B cell (primary cell): ENCODE measurements around the gene FSTL3. TPM values are rescaled to one million over a fixed set of nuclear protein-coding genes. Genes with fewer than 3 reads are reported as not detected.

Experiments used
- ATAC-seq: fragments of 200-7000 bp; cut with Tn5 transposase; one replicate; pipeline ENCODE4 v1.10.0; 2021; ENCODE audit warnings: low read depth, mild to moderate bottlenecking, moderate number of reproducible peaks, moderate library complexity
- CTCF ChIA-PET: fragments of 350-600 bp; sonication (Branson Sonifier 250); formaldehyde crosslinking; loops from one replicate; lab custom pipeline; 2021; ENCODE audit warnings: antibody characterized with exemption, inconsistent platforms; lab: Charles Lee
- POLR2A ChIA-PET: fragments of 350-600 bp; sonication (Branson Sonifier 250); formaldehyde crosslinking; loops from one replicate; lab custom pipeline; 2021; ENCODE audit warnings: antibody characterized with exemption; lab: Charles Lee
- DNase-seq: peaks from one replicate; pipeline ENCODE4 v3.0.0; 2013
- H2AFZ ChIP-seq: 2 replicates; pipeline ENCODE4 v1.6.1; 2012; ENCODE audit warnings: mild to moderate bottlenecking, low read depth, low read length; ENCODE audit not compliant: insufficient read depth, poor library complexity, severe bottlenecking
- H3K27ac ChIP-seq, 2 donors: 1 replicate in 1 of 2; 2 replicates in 1 of 2; pipeline ENCODE4 v1.5.1; 2012 to 2013; ENCODE audit warnings: low read length in 2 of 2, mild to moderate bottlenecking in 2 of 2, moderate library complexity in 1 of 2
- H3K27me3 ChIP-seq, 4 experiments: fragments of 200-600 bp in 1 of 4; sonication (generic) in 1 of 4; replicated peaks in 1 of 4; 1 replicate in 2 of 4; 2 replicates in 2 of 4; pipeline versions ENCODE4 v1.6.1 to v1.7.0; 2013 to 2016; ENCODE audit warnings: low read length in 3 of 4, mild to moderate bottlenecking in 2 of 4, mixed read lengths in 1 of 4, moderate library complexity in 1 of 4; ENCODE audit not compliant: insufficient read depth in 4 of 4, control insufficient read depth in 3 of 4; ENCODE audit errors: control extremely low read depth in 1 of 4
- H3K36me3 ChIP-seq, 2 experiments: replicated peaks in 1 of 2; 1 replicate in 1 of 2; 2 replicates in 1 of 2; pipeline versions ENCODE4 v1.6.1 to v1.7.1; 2013; ENCODE audit warnings: low read length in 1 of 2; ENCODE audit not compliant: insufficient read depth in 2 of 2, control insufficient read depth in 1 of 2; ENCODE audit errors: control extremely low read depth in 1 of 2, extremely low read depth in 1 of 2
- H3K4me1 ChIP-seq, 2 donors: fragments of 200-600 bp in 1 of 2; sonication (generic) in 1 of 2; 1 replicate in 1 of 2; 2 replicates in 1 of 2; pipeline versions ENCODE4 v1.5.1 to v1.6.1; 2013 to 2017; ENCODE audit warnings: low read length in 2 of 2; ENCODE audit not compliant: control insufficient read depth in 2 of 2, insufficient read depth in 2 of 2
- H3K4me2 ChIP-seq: replicated peaks from 2 replicates; pipeline ENCODE3; 2012; ENCODE audit warnings: mild to moderate bottlenecking, low read depth, low read length; ENCODE audit not compliant: poor library complexity, severe bottlenecking
- H3K4me3 ChIP-seq, 5 experiments: fragments of 200-600 bp in 1 of 5; sonication (generic) in 1 of 5; 1 replicate in 3 of 5; 2 replicates in 2 of 5; pipeline versions ENCODE4 v1.5.1 to v1.7.0; 2011 to 2016; ENCODE audit warnings: low read length in 4 of 5, mild to moderate bottlenecking in 4 of 5, low read depth in 2 of 5, control low read depth in 1 of 5, moderate library complexity in 1 of 5; ENCODE audit not compliant: insufficient read depth in 1 of 5; ENCODE audit errors: control extremely low read depth in 1 of 5, extremely low read depth in 1 of 5
- H3K79me2 ChIP-seq: fragments of 200-600 bp; sonication (generic); one replicate; pipeline ENCODE4 v1.6.0; 2016; ENCODE audit warnings: low read length; ENCODE audit not compliant: control insufficient read depth, insufficient read depth
- H3K9ac ChIP-seq: fragments of 200-600 bp; sonication (generic); 2 replicates; pipeline ENCODE4 v1.6.1; 2017; ENCODE audit warnings: mild to moderate bottlenecking, low read length, moderate library complexity
- H3K9me3 ChIP-seq, 3 donors: one replicate each; pipeline versions ENCODE4 v1.6.1 to v1.7.1; 2013; ENCODE audit warnings: low read length in 2 of 3; ENCODE audit not compliant: control insufficient read depth in 2 of 3, insufficient read depth in 1 of 3; ENCODE audit errors: control extremely low read depth in 1 of 3
- H4K20me1 ChIP-seq: 2 replicates; pipeline ENCODE4 v1.6.0; 2012; ENCODE audit warnings: mild to moderate bottlenecking, low read length; ENCODE audit not compliant: insufficient read depth, control insufficient read depth, poor library complexity, severe bottlenecking
- H3K27ac Mint-ChIP-seq: one replicate; pipeline ENCODE4 v1.8.0; 2021; ENCODE audit warnings: mixed read lengths
- H3K27me3 Mint-ChIP-seq: one replicate; pipeline ENCODE4 v1.8.0; 2021; ENCODE audit warnings: mixed read lengths
- H3K4me1 Mint-ChIP-seq: one replicate; pipeline ENCODE4 v1.8.0; 2021; ENCODE audit warnings: mixed read lengths
- H3K4me3 Mint-ChIP-seq: one replicate; pipeline ENCODE4 v1.8.0; 2021; ENCODE audit warnings: mixed read lengths
- H3K9me3 Mint-ChIP-seq: one replicate; pipeline ENCODE4 v1.8.0; 2022; ENCODE audit warnings: mixed read lengths; ENCODE audit not compliant: insufficient read depth
- EZH2 ChIP-seq: IDR thresholded peaks from 2 replicates; pipeline ENCODE4 v1.6.1; 2012; ENCODE audit warnings: borderline replicate concordance, low read depth, mild to moderate bottlenecking, moderate library complexity, low read length; ENCODE audit not compliant: insufficient read depth, poor library complexity, severe bottlenecking
- WGBS: methylation state at CpG from one replicate; pipeline ENCODE4 v1.1.5; 2013; ENCODE audit warnings: missing lambda C conversion rate; ENCODE audit not compliant: insufficient coverage; 5-methylcytosine and 5-hydroxymethylcytosine counted together
- intact Hi-C: fragments of 100-400 bp; cut with micrococcal nuclease; formaldehyde crosslinking; loops from one replicate; pipeline ENCODE4 v1.10.0; 2022
- polyA plus RNA-seq: library from polyadenylated mRNA; depleted of rRNA; stranded (reverse); fragments of >200 nt; gene quantifications from 2 replicates; pipeline ENCODE4 v1.2.3, GENCODE V29; 2012
- total RNA-seq, 2 donors: library from RNA; stranded (reverse); fragments of 120-200 nt in 1 of 2; gene quantifications; 1 replicate in 1 of 2; 2 replicates in 1 of 2; pipeline versions ENCODE4 v1.2.3 to v1.2.4, GENCODE V29; 2013 to 2022
- TF ChIP-seq, protein P1 (sequence below): fragments of 200-600 bp; IDR thresholded peaks from one replicate; pipeline ENCODE4 v1.8.0; 2022; ENCODE audit warnings: antibody characterized with exemption, mild to moderate bottlenecking

The FSTL3 gene
- total and polyA plus RNA-seq, 2 donors (not counting 1 experiment from before 2014, with no cell fraction given) = 2.6 to 5.8 TPM

DNA sequence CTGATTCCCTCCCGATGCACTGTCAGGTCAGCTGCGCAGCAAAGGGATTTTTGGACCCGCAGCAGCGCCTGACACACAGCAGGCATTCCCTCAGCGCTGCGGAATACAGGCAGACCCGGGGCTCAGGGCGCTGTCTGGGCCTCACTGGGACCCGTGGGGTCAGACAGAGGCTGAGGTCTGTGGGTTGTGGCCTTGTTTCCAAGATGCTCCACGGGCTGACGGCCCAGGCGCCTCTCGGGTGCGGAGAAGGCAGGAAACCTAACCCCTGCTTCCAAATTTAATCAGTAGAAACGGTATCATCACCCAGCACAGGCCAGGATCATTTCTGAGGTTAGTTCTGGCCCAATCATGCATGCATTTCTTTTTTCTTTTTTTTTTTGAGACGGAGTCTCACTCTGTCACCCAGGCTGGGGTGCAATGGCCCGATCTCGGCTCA lies 12.5 kb upstream of the FSTL3 start:
- H3K9ac ChIP-seq = peak overlapping the region; percentile 65
- DNase-seq = no peak
- H3K4me1 ChIP-seq = peaks cover 25 to 54% of the 10 kb centered on the region in 2 donors
- CTCF ChIA-PET = interaction anchor here (0.7 to 1.9 kb wide), 4 partner anchors 17 to 96 kb away, joined by 3 to 17 read pairs (median 6); no protein-coding TSS in a partner anchor
- H3K4me3 ChIP-seq = peak overlapping the region in 4 of 5 experiments; percentile 46 to 71 (median 52)
- H3K27me3 ChIP-seq = no peaks in the 10 kb centered on the region
- ATAC-seq = no peak
- H3K4me1 Mint-ChIP-seq = peaks cover 40% of the 10 kb centered on the region
- WGBS = 22% methylated on average over 17 of the region's 18 CpGs
- intact Hi-C loops = loop anchor here (1.0 to 10.0 kb wide), 6 partner anchors 17 to 261 kb away; partner anchors contain the start of genes ARID3A, BSG, CDC34 and FGF22
- TF ChIP-seq EZH2 = no peak
- TF ChIP-seq, protein P1, sequence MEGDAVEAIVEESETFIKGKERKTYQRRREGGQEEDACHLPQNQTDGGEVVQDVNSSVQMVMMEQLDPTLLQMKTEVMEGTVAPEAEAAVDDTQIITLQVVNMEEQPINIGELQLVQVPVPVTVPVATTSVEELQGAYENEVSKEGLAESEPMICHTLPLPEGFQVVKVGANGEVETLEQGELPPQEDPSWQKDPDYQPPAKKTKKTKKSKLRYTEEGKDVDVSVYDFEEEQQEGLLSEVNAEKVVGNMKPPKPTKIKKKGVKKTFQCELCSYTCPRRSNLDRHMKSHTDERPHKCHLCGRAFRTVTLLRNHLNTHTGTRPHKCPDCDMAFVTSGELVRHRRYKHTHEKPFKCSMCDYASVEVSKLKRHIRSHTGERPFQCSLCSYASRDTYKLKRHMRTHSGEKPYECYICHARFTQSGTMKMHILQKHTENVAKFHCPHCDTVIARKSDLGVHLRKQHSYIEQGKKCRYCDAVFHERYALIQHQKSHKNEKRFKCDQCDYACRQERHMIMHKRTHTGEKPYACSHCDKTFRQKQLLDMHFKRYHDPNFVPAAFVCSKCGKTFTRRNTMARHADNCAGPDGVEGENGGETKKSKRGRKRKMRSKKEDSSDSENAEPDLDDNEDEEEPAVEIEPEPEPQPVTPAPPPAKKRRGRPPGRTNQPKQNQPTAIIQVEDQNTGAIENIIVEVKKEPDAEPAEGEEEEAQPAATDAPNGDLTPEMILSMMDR = no peak
- H3K4me2 ChIP-seq = peak overlapping the region; percentile 96
- peak overlapping the region; percentile 69 to 75 for H3K27ac ChIP-seq
- H4K20me1 ChIP-seq = peaks cover 41% of the 10 kb centered on the region
- H3K79me2 ChIP-seq = peaks cover 49% of the 10 kb centered on the region
- H3K9me3 ChIP-seq = peaks cover 0 to 7% (median 0%) of the 10 kb centered on the region in 3 donors
- H3K27me3 Mint-ChIP-seq = no peaks in the 10 kb centered on the region
- peaks cover 0 to 7% of the 10 kb centered on the region in 2 experiments for H3K36me3 ChIP-seq
- POLR2A ChIA-PET = interaction anchor here (0.7 to 1.4 kb wide), 4 partner anchors 18 to 133 kb away, joined by 4 to 20 read pairs (median 5); no protein-coding TSS in a partner anchor
- H2AFZ ChIP-seq = peak overlapping the region; percentile 90
- no peaks in the 10 kb centered on the region for H3K9me3 Mint-ChIP-seq
- H3K27ac Mint-ChIP-seq = peak overlapping the region; percentile 92
- peak overlapping the region; percentile 84 for H3K4me3 Mint-ChIP-seq

DNA sequence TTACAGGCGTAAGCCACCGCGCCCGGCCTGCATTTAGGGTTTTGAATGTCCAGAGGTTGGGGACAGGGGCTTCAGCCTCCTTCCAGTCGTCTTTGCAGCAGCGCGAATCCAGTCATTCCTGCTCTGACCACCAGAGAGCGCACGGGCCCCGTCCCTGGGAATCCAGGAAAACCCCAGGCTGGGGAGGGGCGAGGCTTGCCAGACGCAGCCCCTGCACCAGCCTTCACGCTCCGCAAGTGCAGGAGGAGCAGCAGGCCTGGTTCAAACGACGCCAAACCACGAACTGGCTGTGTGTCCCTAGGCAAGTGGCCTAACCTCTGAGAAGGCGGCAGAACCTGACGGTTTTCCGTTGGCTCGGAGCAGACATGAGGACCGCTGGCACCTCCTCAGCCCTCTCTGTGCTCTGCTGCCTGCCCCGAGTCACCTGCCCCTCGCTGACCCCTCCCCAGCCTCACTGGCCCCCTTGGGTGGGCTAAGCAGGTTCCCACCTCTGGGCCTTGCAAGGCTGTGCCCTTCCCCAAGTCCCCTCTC lies 11.2 kb upstream of the FSTL3 start:
- 10% methylated on average over 23 of the region's 24 CpGs for WGBS
- H3K9ac ChIP-seq = no peak overlapping the region
- peaks cover 37% of the 10 kb centered on the region for H3K79me2 ChIP-seq
- no peak for TF ChIP-seq EZH2
- TF ChIP-seq, protein P1 = peak; percentile 85
- ChIA-PET CTCF (interaction anchor here (0.6 kb wide), 1 partner anchor 30 kb away, joined by 5 read pairs; the partner anchor contains the start of gene PRSS57), POLR2A (no interaction called here)
- H3K27ac ChIP-seq = no peak overlapping the region
- peak; percentile 7 for ATAC-seq
- no peaks in the 10 kb centered on the region for H3K27me3 ChIP-seq
- peak; percentile 89 for DNase-seq
- peak overlapping the region; percentile 64 for H3K4me3 Mint-ChIP-seq
- peak overlapping the region; percentile 68 for H3K4me2 ChIP-seq
- peak overlapping the region in 1 of 5 experiments; percentile 9 for H3K4me3 ChIP-seq
- peaks cover 12 to 41% of the 10 kb centered on the region in 2 donors for H3K4me1 ChIP-seq
- H3K9me3 ChIP-seq = peaks cover 0 to 7% (median 0%) of the 10 kb centered on the region in 3 donors
- H2AFZ ChIP-seq = peak overlapping the region; percentile 38
- intact Hi-C loops = loop anchor here (10.0 kb wide), 1 partner anchor 260 kb away; the partner anchor contains the start of gene ARID3A
- peaks cover 4% of the 10 kb centered on the region for H3K27me3 Mint-ChIP-seq
- H3K4me1 Mint-ChIP-seq = peaks cover 29% of the 10 kb centered on the region
- no peaks in the 10 kb centered on the region for H3K36me3 ChIP-seq
- H3K9me3 Mint-ChIP-seq = no peaks in the 10 kb centered on the region
- H4K20me1 ChIP-seq = peaks cover 28% of the 10 kb centered on the region
- H3K27ac Mint-ChIP-seq = peak overlapping the region; percentile 80
